Spleen (tissue), 7 donors: Measurements from ENCODE around the gene TRIM58.

ENCODE experiments used
- POLR2A ChIP-seq, 3 donors: fragments of 450-650 bp; IDR thresholded peaks; one replicate each; pipeline ENCODE4 v1.5.1; 2017; ENCODE audit warnings: antibody characterized with exemption in 3 of 3, mild to moderate bottlenecking in 1 of 3
- TF ChIP-seq, protein P1 (sequence below), 11 experiments: fragments of 200-600 bp in 7 of 11; fragments of 450-650 bp in 4 of 11; sonication (generic) in 4 of 11; IDR thresholded peaks in 8 of 11; conservative IDR thresholded peaks in 3 of 11; 1 replicate in 7 of 11; 2 replicates in 4 of 11; pipeline versions ENCODE4 v1.4.0 to v1.8.0; 2016 to 2021; ENCODE audit warnings: antibody characterized with exemption in 11 of 11, inconsistent platforms in 4 of 11, mild to moderate bottlenecking in 1 of 11
- donor health status: DM: no; HTN: no; CAD: no; lungs with moderate emphysema.
- donor health status: DM: no; HTN: no; CAD: no.
- donor health status: DM: no; HTN: no; CAD: no.

DNA sequence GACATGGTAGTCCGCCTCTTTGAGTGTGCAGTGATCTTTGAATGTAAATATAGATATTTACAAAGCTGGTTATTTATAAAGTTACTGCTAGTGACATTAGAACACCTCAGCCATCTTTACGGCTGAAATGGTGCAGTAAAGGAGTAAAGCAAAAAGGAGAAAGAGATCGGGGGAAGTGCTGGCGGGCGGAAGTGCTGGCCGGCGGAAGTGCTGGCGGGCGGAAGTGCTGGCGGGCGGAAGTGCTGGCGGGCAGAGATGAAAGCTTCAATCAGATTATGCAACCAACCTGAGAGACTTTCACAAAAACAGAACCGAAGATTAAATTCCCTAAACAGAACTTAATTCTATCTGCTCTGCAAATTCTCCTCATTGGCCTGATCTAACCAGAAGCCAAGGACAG lies 31.6 kb upstream of the TRIM58 start:
- TF ChIP-seq, protein P1, sequence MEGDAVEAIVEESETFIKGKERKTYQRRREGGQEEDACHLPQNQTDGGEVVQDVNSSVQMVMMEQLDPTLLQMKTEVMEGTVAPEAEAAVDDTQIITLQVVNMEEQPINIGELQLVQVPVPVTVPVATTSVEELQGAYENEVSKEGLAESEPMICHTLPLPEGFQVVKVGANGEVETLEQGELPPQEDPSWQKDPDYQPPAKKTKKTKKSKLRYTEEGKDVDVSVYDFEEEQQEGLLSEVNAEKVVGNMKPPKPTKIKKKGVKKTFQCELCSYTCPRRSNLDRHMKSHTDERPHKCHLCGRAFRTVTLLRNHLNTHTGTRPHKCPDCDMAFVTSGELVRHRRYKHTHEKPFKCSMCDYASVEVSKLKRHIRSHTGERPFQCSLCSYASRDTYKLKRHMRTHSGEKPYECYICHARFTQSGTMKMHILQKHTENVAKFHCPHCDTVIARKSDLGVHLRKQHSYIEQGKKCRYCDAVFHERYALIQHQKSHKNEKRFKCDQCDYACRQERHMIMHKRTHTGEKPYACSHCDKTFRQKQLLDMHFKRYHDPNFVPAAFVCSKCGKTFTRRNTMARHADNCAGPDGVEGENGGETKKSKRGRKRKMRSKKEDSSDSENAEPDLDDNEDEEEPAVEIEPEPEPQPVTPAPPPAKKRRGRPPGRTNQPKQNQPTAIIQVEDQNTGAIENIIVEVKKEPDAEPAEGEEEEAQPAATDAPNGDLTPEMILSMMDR (IDR thresholded peaks at IDR 0.05 in 8 of 11, conservative IDR thresholded peaks at IDR 0.05 in 3 of 11), result no peak
- TF ChIP-seq POLR2A (IDR thresholded peaks at IDR 0.05), result no peak
